ENCODE results near the gene L3HYPDH.

- no peak for TF ChIP-seq CTCF (optimal IDR thresholded peaks at IDR 0.05 in 1 of 3, IDR thresholded peaks at IDR 0.05 in 1 of 3, conservative IDR thresholded peaks at IDR 0.05 in 1 of 3; ENCODE audit: extremely low read depth in 1 of 3, insufficient read depth in 2 of 3, low read length in 3 of 3)
- no peak for TF ChIP-seq EZH2 (IDR thresholded peaks at IDR 0.05; ENCODE audit: low read length)
Observed at GRCh38 chr14:59520224-59520623, 36.0 kb upstream of the L3HYPDH start.

All from keratinocyte (primary cell).